Keratinocyte (primary cell): ENCODE measurements around the gene MTMR11. TPM values are rescaled to one million over a fixed set of nuclear protein-coding genes. Genes with fewer than 3 reads are reported as not detected.
A peak's percentile ranks its signal among the peaks of the same experiment; 100 is the strongest.

Source experiments
- DNase-seq: peaks from one replicate; pipeline ENCODE4 v3.0.0-alpha.2; 2011; ENCODE audit warnings: low read depth, missing footprints, low spot score
- FAIRE-seq: peaks from 2 replicates; lab custom pipeline; 2011; peaks lifted over from hg19 to GRCh38; lab: Jason Lieb, UNC
- H2AFZ ChIP-seq: 2 replicates; pipeline ENCODE4 v1.6.0; 2012; ENCODE audit warnings: low read length, control low read depth, inconsistent platforms; ENCODE audit not compliant: control insufficient read depth
- H3K27ac ChIP-seq: 2 replicates; pipeline ENCODE4 v1.5.1; 2011; ENCODE audit warnings: low read length; ENCODE audit not compliant: control insufficient read depth, insufficient read depth
- H3K27me3 ChIP-seq: 3 replicates; pipeline ENCODE4 v1.6.0; 2011; ENCODE audit warnings: low read length; ENCODE audit not compliant: control insufficient read depth, insufficient read depth; ENCODE audit errors: extremely low read depth
- H3K36me3 ChIP-seq, 2 experiments: 2 replicates in 1 of 2; 3 replicates in 1 of 2; pipeline ENCODE4 v1.5.1; 2011; ENCODE audit warnings: low read length in 2 of 2, mild to moderate bottlenecking in 1 of 2; ENCODE audit not compliant: control insufficient read depth in 2 of 2, insufficient read depth in 2 of 2; ENCODE audit errors: extremely low read depth in 1 of 2
- H3K4me1 ChIP-seq: 3 replicates; pipeline ENCODE4 v1.5.1; 2011; ENCODE audit warnings: low read length; ENCODE audit not compliant: control insufficient read depth, insufficient read depth; ENCODE audit errors: extremely low read depth
- H3K4me2 ChIP-seq: 3 replicates; pipeline ENCODE4 v1.6.0; 2011; ENCODE audit warnings: low read depth, low read length; ENCODE audit not compliant: control insufficient read depth, insufficient read depth; ENCODE audit errors: extremely low read depth
- H3K4me3 ChIP-seq, 3 experiments: fragments of 200-600 bp in 1 of 3; sonication (generic) in 1 of 3; 2 replicates in 2 of 3; 3 replicates in 1 of 3; pipeline ENCODE4 v1.5.1; 2011 to 2016; ENCODE audit warnings: low read length in 3 of 3, mild to moderate bottlenecking in 3 of 3, control low read depth in 2 of 3, inconsistent platforms in 1 of 3, low read depth in 1 of 3, mixed read lengths in 1 of 3, mixed run types in 1 of 3, moderate library complexity in 1 of 3; ENCODE audit not compliant: control insufficient read depth in 2 of 3, insufficient read depth in 2 of 3; ENCODE audit errors: extremely low read depth in 1 of 3
- H3K79me2 ChIP-seq: 2 replicates; pipeline ENCODE4 v1.6.0; 2012; ENCODE audit warnings: low read length; ENCODE audit not compliant: control insufficient read depth, insufficient read depth
- H3K9ac ChIP-seq: 3 replicates; pipeline ENCODE4 v1.6.0; 2011; ENCODE audit warnings: low read length; ENCODE audit not compliant: control insufficient read depth, insufficient read depth; ENCODE audit errors: extremely low read depth
- H3K9me1 ChIP-seq: 3 replicates; pipeline ENCODE4 v1.6.0; 2011; ENCODE audit warnings: low read length; ENCODE audit not compliant: control insufficient read depth, insufficient read depth; ENCODE audit errors: extremely low read depth
- H3K9me3 ChIP-seq: 2 replicates; pipeline ENCODE4 v1.5.1; 2012; ENCODE audit warnings: low read depth, low read length; ENCODE audit not compliant: control insufficient read depth
- H4K20me1 ChIP-seq: 3 replicates; pipeline ENCODE4 v1.6.0; 2011; ENCODE audit warnings: low read length; ENCODE audit not compliant: control insufficient read depth, insufficient read depth; ENCODE audit errors: extremely low read depth
- EZH2 ChIP-seq: IDR thresholded peaks from one replicate; pipeline ENCODE4 v1.6.1; 2012; ENCODE audit warnings: inconsistent platforms, mild to moderate bottlenecking, low read length, moderate library complexity
- dilution Hi-C: fragments of 300-500 bp; cut with MboI; formaldehyde crosslinking; loops from one replicate; pipeline ENCODE4 v1.7.0; 2020; ENCODE audit warnings: low sequenced_read_pairs; ENCODE audit not compliant: extremely low pct_ligation_motif_present
- polyA plus RNA-seq, 5 experiments: library from polyadenylated mRNA; depleted of rRNA in 3 of 5; stranded (reverse) in 3 of 5; stranded (forward) in 1 of 5; unstranded in 1 of 5; fragments of >200 nt; gene quantifications; 1 replicate in 1 of 5; 2 replicates in 3 of 5; 3 replicates in 1 of 5; pipeline versions ENCODE4 v1.2.1 to v1.2.3, GENCODE V29; 2011 to 2012; ENCODE audit warnings: missing spikeins in 2 of 5, low read depth in 1 of 5, low replicate concordance in 1 of 5
- TF ChIP-seq, protein P1 (sequence below), 3 experiments: IDR thresholded peaks in 1 of 3; conservative IDR thresholded peaks in 1 of 3; optimal IDR thresholded peaks in 1 of 3; 2 replicates in 2 of 3; 3 replicates in 1 of 3; pipeline versions ENCODE3 to v1.5.1; 2011; ENCODE audit warnings: low read length in 3 of 3, mild to moderate bottlenecking in 3 of 3, moderate library complexity in 2 of 3, control low read depth in 1 of 3, inconsistent platforms in 1 of 3; ENCODE audit not compliant: insufficient read depth in 2 of 3; ENCODE audit errors: extremely low read depth in 1 of 3

MTMR11 gene
- polyA plus RNA-seq, 1 donor (not counting 4 experiments of a cell fraction or from before 2014, with no cell fraction given): 11.8 TPM

DNA sequence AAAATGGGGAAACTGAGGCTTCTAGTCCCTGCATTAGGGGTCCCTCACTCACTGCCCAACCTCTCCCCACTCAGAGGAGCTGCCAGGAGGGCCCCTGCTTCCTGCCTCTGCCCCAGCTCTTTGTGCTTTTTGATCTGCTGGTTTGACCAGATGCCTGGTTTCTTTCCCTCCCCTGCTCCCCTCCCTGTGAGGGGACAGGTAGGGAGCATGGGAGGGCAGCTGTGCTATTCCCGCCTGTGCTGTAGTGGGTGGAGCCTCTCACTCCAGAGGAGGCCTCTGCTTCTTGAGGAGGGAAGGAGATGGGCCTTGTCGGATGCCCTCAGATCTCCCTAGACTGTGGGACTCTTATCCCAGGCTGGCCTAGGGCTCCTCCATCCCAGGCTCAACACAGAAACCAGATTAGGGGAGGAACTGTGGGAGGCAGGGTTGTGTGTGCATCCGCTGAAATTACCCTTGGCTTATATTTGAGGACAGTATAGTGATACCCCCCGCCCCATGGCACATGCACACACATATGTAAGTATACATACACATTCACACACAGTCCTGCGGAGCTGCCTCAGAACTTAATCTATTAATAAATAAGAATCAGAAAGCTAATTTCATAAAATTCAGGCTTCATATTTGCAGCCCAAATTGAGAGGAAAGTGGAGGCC lies 32.7 kb downstream of the MTMR11 start:
- no peak overlapping the region for H3K4me3 ChIP-seq
- no peak overlapping the region for H2AFZ ChIP-seq
- H3K36me3 ChIP-seq: no peaks in the 10 kb centered on the region
- H3K9ac ChIP-seq: no peak overlapping the region
- no peak for TF ChIP-seq EZH2
- TF ChIP-seq, protein P1, sequence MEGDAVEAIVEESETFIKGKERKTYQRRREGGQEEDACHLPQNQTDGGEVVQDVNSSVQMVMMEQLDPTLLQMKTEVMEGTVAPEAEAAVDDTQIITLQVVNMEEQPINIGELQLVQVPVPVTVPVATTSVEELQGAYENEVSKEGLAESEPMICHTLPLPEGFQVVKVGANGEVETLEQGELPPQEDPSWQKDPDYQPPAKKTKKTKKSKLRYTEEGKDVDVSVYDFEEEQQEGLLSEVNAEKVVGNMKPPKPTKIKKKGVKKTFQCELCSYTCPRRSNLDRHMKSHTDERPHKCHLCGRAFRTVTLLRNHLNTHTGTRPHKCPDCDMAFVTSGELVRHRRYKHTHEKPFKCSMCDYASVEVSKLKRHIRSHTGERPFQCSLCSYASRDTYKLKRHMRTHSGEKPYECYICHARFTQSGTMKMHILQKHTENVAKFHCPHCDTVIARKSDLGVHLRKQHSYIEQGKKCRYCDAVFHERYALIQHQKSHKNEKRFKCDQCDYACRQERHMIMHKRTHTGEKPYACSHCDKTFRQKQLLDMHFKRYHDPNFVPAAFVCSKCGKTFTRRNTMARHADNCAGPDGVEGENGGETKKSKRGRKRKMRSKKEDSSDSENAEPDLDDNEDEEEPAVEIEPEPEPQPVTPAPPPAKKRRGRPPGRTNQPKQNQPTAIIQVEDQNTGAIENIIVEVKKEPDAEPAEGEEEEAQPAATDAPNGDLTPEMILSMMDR (optimal IDR thresholded peaks at IDR 0.05 in 1 of 3, IDR thresholded peaks at IDR 0.05 in 1 of 3, conservative IDR thresholded peaks at IDR 0.05 in 1 of 3; ENCODE audit: extremely low read depth in 1 of 3, insufficient read depth in 2 of 3, low read length in 3 of 3): no peak
- DNase-seq (no peak), FAIRE-seq (no peak)
- H3K27ac ChIP-seq: no peak overlapping the region
- H3K79me2 ChIP-seq: no peaks in the 10 kb centered on the region
- peaks cover 9% of the 10 kb centered on the region for H3K4me1 ChIP-seq
- no peak overlapping the region for H3K4me2 ChIP-seq
- no peaks in the 10 kb centered on the region for H3K9me3 ChIP-seq
- dilution Hi-C loops: no loop called here
- no peaks in the 10 kb centered on the region for H3K27me3 ChIP-seq
- no peaks in the 10 kb centered on the region for H4K20me1 ChIP-seq
- H3K9me1 ChIP-seq: no peaks in the 10 kb centered on the region

DNA sequence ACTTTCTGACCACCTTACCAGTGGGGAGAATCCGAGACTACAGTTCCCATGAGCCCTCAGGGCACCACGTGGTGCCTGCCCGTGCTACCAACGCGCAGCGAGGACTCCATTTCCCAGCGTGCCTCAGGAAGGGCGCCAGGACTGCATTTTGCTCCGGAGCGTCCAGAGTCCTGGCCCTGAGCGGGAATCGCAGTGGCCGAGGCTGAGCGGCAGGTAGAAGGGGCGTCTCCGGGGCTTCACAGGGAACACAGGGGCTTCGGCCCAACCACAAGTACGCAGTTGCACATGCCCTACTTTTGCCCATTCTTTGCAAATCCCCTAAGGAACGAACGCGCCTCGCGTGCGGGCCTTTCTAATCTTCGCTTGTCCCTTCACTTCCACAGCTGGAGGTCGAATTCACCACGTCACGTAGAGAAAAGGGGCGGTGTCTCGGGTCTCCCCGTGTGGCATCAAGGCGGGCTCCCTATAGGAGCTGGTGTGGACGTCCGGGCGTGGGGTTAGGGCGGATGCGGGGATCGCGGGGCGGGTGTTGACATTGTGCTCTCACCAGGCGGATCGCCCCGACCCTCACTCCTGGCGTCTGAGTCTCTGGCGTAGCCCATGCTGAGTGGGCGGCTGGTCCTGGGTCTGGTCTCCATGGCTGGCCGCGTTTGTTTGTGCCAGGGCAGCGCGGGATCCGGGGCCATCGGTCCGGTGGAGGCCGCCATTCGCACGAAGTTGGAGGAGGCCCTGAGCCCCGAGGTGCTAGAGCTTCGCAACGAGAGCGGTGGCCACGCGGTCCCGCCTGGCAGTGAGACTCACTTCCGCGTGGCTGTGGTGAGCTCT lies 37.0 kb downstream of the MTMR11 start, which contains the start of gene BOLA1:
Gene BOLA1 (plus strand): TSS at position 109 of the 825 bp plus-strand sequence. CDS start 492 bp downstream, at position 601.
- no peaks in the 10 kb centered on the region for H3K27me3 ChIP-seq
- peak within 1 kb of the TSS; percentile 63 for H3K9ac ChIP-seq
- peak within 1 kb of the TSS; percentile 67 for H2AFZ ChIP-seq
- H3K9me1 ChIP-seq: no peaks in the 10 kb centered on the region
- H3K4me1 ChIP-seq: peaks cover 9% of the 10 kb centered on the region
- dilution Hi-C loops: no loop called here
- H3K4me3 ChIP-seq: peak within 1 kb of the TSS; percentile 42 to 61 (median 50)
- H3K4me2 ChIP-seq: peak within 1 kb of the TSS; percentile 70
- H3K9me3 ChIP-seq: no peaks in the 10 kb centered on the region
- no peaks in the 10 kb centered on the region for H3K36me3 ChIP-seq
- no peaks in the 10 kb centered on the region for H3K79me2 ChIP-seq
- peak; percentile 73 for FAIRE-seq
- H3K27ac ChIP-seq: peak within 1 kb of the TSS; percentile 50
- TF ChIP-seq EZH2: no peak
- TF ChIP-seq, protein P1 (optimal IDR thresholded peaks at IDR 0.05 in 1 of 3, IDR thresholded peaks at IDR 0.05 in 1 of 3, conservative IDR thresholded peaks at IDR 0.05 in 1 of 3; ENCODE audit: extremely low read depth in 1 of 3, insufficient read depth in 2 of 3, low read length in 3 of 3): no peak
- no peak for DNase-seq
- H4K20me1 ChIP-seq: no peaks in the 10 kb centered on the region
